ENCODE data around the gene KIAA0408.

GRCh38 chr6:127468936-127469335 is 9.7 kb upstream of the KIAA0408 start:
- TF ChIP-seq CTCF (IDR thresholded peaks at IDR 0.05), result no peak
- no peak for TF ChIP-seq POLR2A (IDR thresholded peaks at IDR 0.05)

All from uterus (tissue), 2 donors.